Lower leg skin (tissue), 4 donors: ENCODE results near the gene RFNG. TPM values are rescaled to one million over a fixed set of nuclear protein-coding genes. Genes with fewer than 3 reads are reported as not detected.

Experiments used
- DNase-seq, 2 donors: peaks; one replicate each; pipeline ENCODE4 v3.0.0-alpha.2; 2019; ENCODE audit warnings: low spot score in 2 of 2
- H3K4me3 ChIP-seq: fragments of 200-600 bp; sonication (generic); 2 replicates; pipeline ENCODE4 v1.5.1; 2017; ENCODE audit warnings: mild to moderate bottlenecking, low read depth; ENCODE audit not compliant: poor library complexity, severe bottlenecking
- POLR2A ChIP-seq, 2 donors: fragments of 450-650 bp; IDR thresholded peaks; one replicate each; pipeline ENCODE4 v1.6.1; 2016 to 2017; ENCODE audit warnings: antibody characterized with exemption in 2 of 2, mild to moderate bottlenecking in 1 of 2, moderate library complexity in 1 of 2
- WGBS, 2 donors: methylation state at CpG; one replicate each; pipeline ENCODE4 v1.1.5; 2018; 5-methylcytosine and 5-hydroxymethylcytosine counted together
- intact Hi-C: fragments of 100-400 bp; cut with DNase I; formaldehyde crosslinking; loops from one replicate; pipeline ENCODE4 v1.15.0; 2023; ENCODE audit warnings: low total_unique reads
- total RNA-seq, 4 donors: library from RNA; depleted of rRNA; stranded (reverse); fragments of >200 nt; gene quantifications; one replicate each; pipeline ENCODE4 v1.1.0, GENCODE V29; 2016
- TF ChIP-seq, protein P1 (sequence below), 3 donors: fragments of 450-650 bp; IDR thresholded peaks; one replicate each; pipeline ENCODE4 v1.5.1; 2016; ENCODE audit warnings: antibody characterized with exemption in 3 of 3, mild to moderate bottlenecking in 3 of 3, moderate library complexity in 2 of 3

RFNG gene
- total RNA-seq, 4 donors from 2014 or later, result 44.8 to 83.7 (median 50.9) TPM

- peak overlapping the region; percentile 84 for H3K4me3 ChIP-seq
- TF ChIP-seq, protein P1, sequence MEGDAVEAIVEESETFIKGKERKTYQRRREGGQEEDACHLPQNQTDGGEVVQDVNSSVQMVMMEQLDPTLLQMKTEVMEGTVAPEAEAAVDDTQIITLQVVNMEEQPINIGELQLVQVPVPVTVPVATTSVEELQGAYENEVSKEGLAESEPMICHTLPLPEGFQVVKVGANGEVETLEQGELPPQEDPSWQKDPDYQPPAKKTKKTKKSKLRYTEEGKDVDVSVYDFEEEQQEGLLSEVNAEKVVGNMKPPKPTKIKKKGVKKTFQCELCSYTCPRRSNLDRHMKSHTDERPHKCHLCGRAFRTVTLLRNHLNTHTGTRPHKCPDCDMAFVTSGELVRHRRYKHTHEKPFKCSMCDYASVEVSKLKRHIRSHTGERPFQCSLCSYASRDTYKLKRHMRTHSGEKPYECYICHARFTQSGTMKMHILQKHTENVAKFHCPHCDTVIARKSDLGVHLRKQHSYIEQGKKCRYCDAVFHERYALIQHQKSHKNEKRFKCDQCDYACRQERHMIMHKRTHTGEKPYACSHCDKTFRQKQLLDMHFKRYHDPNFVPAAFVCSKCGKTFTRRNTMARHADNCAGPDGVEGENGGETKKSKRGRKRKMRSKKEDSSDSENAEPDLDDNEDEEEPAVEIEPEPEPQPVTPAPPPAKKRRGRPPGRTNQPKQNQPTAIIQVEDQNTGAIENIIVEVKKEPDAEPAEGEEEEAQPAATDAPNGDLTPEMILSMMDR (IDR thresholded peaks at IDR 0.05), result no peak
- no peak for TF ChIP-seq POLR2A (IDR thresholded peaks at IDR 0.05)
- intact Hi-C loops, result no loop called here
- no peak for DNase-seq
- 14 to 28% methylated on average over 8 to 24 of the region's 36 CpGs for WGBS, 2 donors
These were observed 13.0 kb upstream of the RFNG start for GRCh38 chr17:82064433-82065192.

- intact Hi-C loops, result no loop called here
- no peak overlapping the region for H3K4me3 ChIP-seq
- WGBS, 2 donors, result 68 to 80% methylated on average over 19 to 20 of the region's 20 CpGs
These were observed 12.1 kb upstream of the RFNG start for GRCh38 chr17:82063424-82064415.

GRCh38 chr17:82062984-82063368 is 11.4 kb upstream of the RFNG start:
- WGBS, 2 donors, result 87 to 96% methylated on average over 3 to 9 of the region's 9 CpGs
- no peak for DNase-seq
- H3K4me3 ChIP-seq, result no peak overlapping the region
- TF ChIP-seq, protein P1 (IDR thresholded peaks at IDR 0.05), result no peak
- TF ChIP-seq POLR2A (IDR thresholded peaks at IDR 0.05), result no peak
- intact Hi-C loops, result no loop called here

More at GRCh38 chr17:82063424-82064415, 12.1 kb upstream of the RFNG start:
- TF ChIP-seq POLR2A (IDR thresholded peaks at IDR 0.05), result no peak
- TF ChIP-seq, protein P1 (IDR thresholded peaks at IDR 0.05), result no peak
- no peak for DNase-seq

- H3K4me3 ChIP-seq, result no peak overlapping the region
- DNase-seq, result no peak
- intact Hi-C loops, result no loop called here
- 85 to 87% methylated on average over 22 of the region's 24 CpGs for WGBS, 2 donors
- TF ChIP-seq, protein P1 (IDR thresholded peaks at IDR 0.05), result no peak
- no peak for TF ChIP-seq POLR2A (IDR thresholded peaks at IDR 0.05)
These were observed 10.7 kb upstream of the RFNG start for GRCh38 chr17:82062076-82062983.
